ENCODE results near the gene FOXA1.

GRCh38 chr14:37584211-37585100, 10.6 kb downstream of the FOXA1 start:
- TF ChIP-seq POLR2A (IDR thresholded peaks at IDR 0.05) (no peak), CTCF (IDR thresholded peaks at IDR 0.05) (no peak)

All from sigmoid colon (tissue), 3 donors.